ENCODE measurements around the gene RPAP2.
"Not testable (repeated sequence)": the region's sequence is repeated elsewhere in the genome, so short reads cannot be mapped to it uniquely, and the experiment has no call there.

Gene RPAP2

DNA sequence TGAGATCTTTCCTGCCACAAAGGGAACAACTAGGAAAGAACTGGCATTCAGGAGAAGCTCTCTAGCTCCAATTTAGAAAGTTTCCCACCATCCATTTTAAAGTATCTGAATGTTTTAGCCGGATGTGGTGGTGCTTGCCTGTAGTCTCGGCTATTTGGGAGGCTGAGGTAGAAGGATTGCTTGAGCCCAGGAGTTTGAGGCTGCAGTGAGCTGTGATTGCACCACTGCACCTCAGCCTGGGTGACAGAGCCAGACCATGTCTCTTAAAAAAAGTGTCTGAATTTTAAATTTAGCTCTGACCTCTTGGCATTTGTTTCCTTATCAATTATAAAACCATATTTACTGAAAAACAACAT lies 67.2 kb downstream of the RPAP2 start:
- no peak for TF ChIP-seq CTCF (IDR thresholded peaks at IDR 0.05; ENCODE audit: insufficient read depth, low read length, poor library complexity, severe bottlenecking)
- Histone ChIP-seq H3K27me3 (replicated peaks; ENCODE audit: control insufficient read depth, insufficient read depth, low read length) (no peaks in the 10 kb centered on the region), H3K36me3 (ENCODE audit: control insufficient read depth, insufficient read depth, low read length) (peaks cover 3% of the 10 kb centered on the region), H3K4me3 (replicated peaks; ENCODE audit: low read depth, low read length) (no peak overlapping the region)
- no peak for DNase-seq (ENCODE audit: extremely low read depth, insufficient read length)

- DNase-seq (ENCODE audit: extremely low read depth, insufficient read length) = no peak
- TF ChIP-seq CTCF (IDR thresholded peaks at IDR 0.05; ENCODE audit: insufficient read depth, low read length, poor library complexity, severe bottlenecking) = no peak
Measured at GRCh38 chr1:92367496-92367895, 68.6 kb downstream of the RPAP2 start.

GRCh38 chr1:92372164-92372563 lies 73.3 kb downstream of the RPAP2 start:
- Histone ChIP-seq H3K4me3 (replicated peaks; ENCODE audit: low read depth, low read length) (no peak overlapping the region), H3K36me3 (ENCODE audit: control insufficient read depth, insufficient read depth, low read length) (peaks cover 3% of the 10 kb centered on the region), H3K27me3 (replicated peaks; ENCODE audit: control insufficient read depth, insufficient read depth, low read length) (no peaks in the 10 kb centered on the region)
- no peak for TF ChIP-seq CTCF (IDR thresholded peaks at IDR 0.05; ENCODE audit: insufficient read depth, low read length, poor library complexity, severe bottlenecking)
- no peak for DNase-seq (ENCODE audit: extremely low read depth, insufficient read length)

More at GRCh38 chr1:92367496-92367895, 68.6 kb downstream of the RPAP2 start:
- Histone ChIP-seq H3K36me3 (ENCODE audit: control insufficient read depth, insufficient read depth, low read length) (peaks cover 3% of the 10 kb centered on the region), H3K27me3 (replicated peaks; ENCODE audit: control insufficient read depth, insufficient read depth, low read length) (no peaks in the 10 kb centered on the region), H3K4me3 (replicated peaks; ENCODE audit: low read depth, low read length) (no peak overlapping the region)

DNA sequence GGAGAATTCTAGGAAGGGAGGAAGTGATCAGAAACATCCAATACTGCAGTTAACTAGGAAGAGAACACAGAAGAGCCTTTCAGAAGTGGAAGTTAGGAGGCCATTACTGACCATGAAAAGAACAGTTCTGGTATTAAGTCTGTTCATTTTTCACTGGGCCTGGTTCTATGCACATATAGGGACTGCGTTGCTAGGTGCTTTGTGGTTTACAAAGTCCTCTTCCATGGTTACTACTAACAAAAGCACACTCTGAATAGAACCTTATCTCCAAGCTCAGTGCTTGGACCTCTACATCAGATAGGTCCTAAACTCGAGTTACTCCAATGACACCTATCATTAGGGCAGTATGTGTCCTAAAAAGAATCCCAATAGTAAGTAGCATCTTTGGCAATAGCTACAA lies 75.4 kb downstream of the RPAP2 start:
- peaks cover 2% of the 10 kb centered on the region for H3K36me3 ChIP-seq (ENCODE audit: control insufficient read depth, insufficient read depth, low read length)
- TF ChIP-seq CTCF (IDR thresholded peaks at IDR 0.05; ENCODE audit: insufficient read depth, low read length, poor library complexity, severe bottlenecking) = no peak
- H3K27me3 ChIP-seq (replicated peaks; ENCODE audit: control insufficient read depth, insufficient read depth, low read length) = no peaks in the 10 kb centered on the region
- no peak for DNase-seq (ENCODE audit: extremely low read depth, insufficient read length)
- H3K4me3 ChIP-seq (replicated peaks; ENCODE audit: low read depth, low read length) = no peak overlapping the region

DNA sequence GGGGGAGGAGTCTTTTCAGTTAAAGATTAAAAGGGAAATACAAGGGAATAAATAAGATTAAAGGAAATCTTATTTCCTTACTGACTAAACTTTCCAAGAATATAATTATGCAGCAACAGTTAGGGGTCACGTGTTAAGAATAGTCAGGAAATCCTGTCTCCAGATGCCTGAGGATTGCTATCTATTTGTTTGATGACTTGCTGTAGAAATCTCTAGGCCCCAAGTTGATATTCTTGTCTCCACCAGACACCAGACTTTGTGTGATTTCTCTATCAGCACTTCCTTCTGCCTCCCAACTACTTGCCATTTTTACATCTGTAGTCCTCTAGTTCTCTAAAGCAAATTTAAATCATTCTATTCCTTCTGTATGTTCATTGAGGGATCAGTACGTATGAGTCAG lies 77.5 kb downstream of the RPAP2 start:
- Histone ChIP-seq H3K36me3 (ENCODE audit: control insufficient read depth, insufficient read depth, low read length) (no peaks in the 10 kb centered on the region), H3K27me3 (replicated peaks; ENCODE audit: control insufficient read depth, insufficient read depth, low read length) (no peaks in the 10 kb centered on the region), H3K4me3 (replicated peaks; ENCODE audit: low read depth, low read length) (no peak overlapping the region)
- DNase-seq (ENCODE audit: extremely low read depth, insufficient read length) = no peak
- no peak for TF ChIP-seq CTCF (IDR thresholded peaks at IDR 0.05; ENCODE audit: insufficient read depth, low read length, poor library complexity, severe bottlenecking)

DNA sequence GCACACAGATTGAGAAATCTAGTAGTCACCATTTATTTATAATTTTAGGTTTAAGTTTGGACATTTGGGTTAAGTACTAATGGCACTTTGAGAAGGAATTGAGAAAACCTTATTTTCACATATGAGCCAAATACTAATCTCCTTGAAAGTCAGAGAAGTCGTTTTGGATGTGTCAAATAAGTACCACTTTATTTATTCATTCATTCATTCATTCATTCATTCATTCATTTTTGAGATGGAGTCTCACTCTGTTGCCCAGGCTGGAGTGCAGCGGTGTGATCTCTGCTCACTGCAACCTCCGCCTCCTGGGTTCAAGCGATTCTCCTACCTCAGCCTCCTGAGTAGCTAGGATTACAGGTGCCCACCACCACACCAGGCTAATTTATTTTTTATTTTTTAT lies 79.1 kb downstream of the RPAP2 start:
- H3K36me3 ChIP-seq (ENCODE audit: control insufficient read depth, insufficient read depth, low read length); H3K4me3 ChIP-seq (replicated peaks; ENCODE audit: low read depth, low read length); H3K27me3 ChIP-seq (replicated peaks; ENCODE audit: control insufficient read depth, insufficient read depth, low read length); DNase-seq (ENCODE audit: extremely low read depth, insufficient read length): not testable (repeated sequence)
